Hematopoietic multipotent progenitor cell treated with erythropoietin and hydrocortisone succinate and interleukin-3 and kit ligand, for 4 days (in vitro differentiated cells): ENCODE measurements around the gene KCTD15.

Experiments used
- DNase-seq: peaks from one replicate; pipeline ENCODE4 v3.0.0-alpha.2; 2015

The KCTD15 gene

GRCh38 chr19:33862981-33863380 is 66.3 kb downstream of the KCTD15 start:
- no peak for DNase-seq

- no peak for DNase-seq
Measured at GRCh38 chr19:33863436-33863835, 66.8 kb downstream of the KCTD15 start.

- DNase-seq: no peak
Measured at GRCh38 chr19:33864311-33864850, 67.7 kb downstream of the KCTD15 start.

GRCh38 chr19:33865306-33865705 is 68.6 kb downstream of the KCTD15 start:
- no peak for DNase-seq
